Keratinocyte (primary cell): ENCODE results near the gene LARP1B.
"Not testable (repeated sequence)": the region's sequence is repeated elsewhere in the genome, so short reads cannot be mapped to it uniquely, and the experiment has no call there.

ENCODE experiments used
- CTCF ChIP-seq, 3 experiments: IDR thresholded peaks in 1 of 3; conservative IDR thresholded peaks in 1 of 3; optimal IDR thresholded peaks in 1 of 3; 2 replicates in 2 of 3; 3 replicates in 1 of 3; pipeline versions ENCODE3 to v1.5.1; 2011; ENCODE audit warnings: low read length in 3 of 3, mild to moderate bottlenecking in 3 of 3, moderate library complexity in 2 of 3, control low read depth in 1 of 3, inconsistent platforms in 1 of 3; ENCODE audit not compliant: insufficient read depth in 2 of 3; ENCODE audit errors: extremely low read depth in 1 of 3
- EZH2 ChIP-seq: IDR thresholded peaks from one replicate; pipeline ENCODE4 v1.6.1; 2012; ENCODE audit warnings: inconsistent platforms, mild to moderate bottlenecking, low read length, moderate library complexity

- TF ChIP-seq CTCF (optimal IDR thresholded peaks at IDR 0.05 in 1 of 3, IDR thresholded peaks at IDR 0.05 in 1 of 3, conservative IDR thresholded peaks at IDR 0.05 in 1 of 3; ENCODE audit: extremely low read depth in 1 of 3, insufficient read depth in 2 of 3, low read length in 3 of 3); EZH2: not testable (repeated sequence)
Observed at GRCh38 chr4:128055441-128056206, 5.5 kb upstream of the LARP1B start.
